Adrenal gland (tissue), 12 donors: ENCODE results near the gene SYCP2L. TPM values are rescaled to one million over a fixed set of nuclear protein-coding genes. Genes with fewer than 3 reads are reported as not detected.
"Not testable (repeated sequence)": the region's sequence is repeated elsewhere in the genome, so short reads cannot be mapped to it uniquely, and the experiment has no call there.

Experiments used
- DNase-seq, 7 donors: peaks; one replicate each; pipeline ENCODE4 v3.0.0-alpha.2; 2019 to 2020
- H3K27ac ChIP-seq, 5 donors: fragments of 200-600 bp; sonication (generic) in 4 of 5; 1 replicate in 3 of 5; 2 replicates in 2 of 5; pipeline versions ENCODE4 v1.5.1 to v1.8.0; 2016 to 2020; ENCODE audit warnings: mild to moderate bottlenecking in 1 of 5
- H3K27me3 ChIP-seq: fragments of 200-600 bp; 2 replicates; pipeline ENCODE4 v1.8.0; 2021
- H3K36me3 ChIP-seq, 2 donors: fragments of 200-600 bp; replicated peaks in 1 of 2; 1 replicate in 1 of 2; 2 replicates in 1 of 2; pipeline versions ENCODE4 v1.5.1 to v1.8.0; 2018 to 2022
- H3K4me1 ChIP-seq, 2 donors: fragments of 200-600 bp; replicated peaks in 1 of 2; 1 replicate in 1 of 2; 2 replicates in 1 of 2; pipeline versions ENCODE4 v1.5.1 to v1.8.0; 2018 to 2021
- H3K4me3 ChIP-seq, 4 donors: fragments of 200-600 bp; sonication (generic) in 3 of 4; one replicate each; pipeline ENCODE4 v1.5.1; 2016 to 2018
- H3K9me3 ChIP-seq, 3 donors: fragments of 200-600 bp; sonication (generic) in 1 of 3; replicated peaks in 1 of 3; 1 replicate in 2 of 3; 2 replicates in 1 of 3; pipeline versions ENCODE4 v1.5.1 to v1.8.0; 2016 to 2021
- POLR2A ChIP-seq, 2 donors: fragments of 450-650 bp; IDR thresholded peaks; one replicate each; pipeline ENCODE4 v1.6.1; 2017; ENCODE audit warnings: antibody characterized with exemption in 2 of 2, mild to moderate bottlenecking in 2 of 2, moderate library complexity in 1 of 2
- WGBS, 4 donors: extraction: QIAGEN DNeasy Blood & Tissue Kit in 2 of 4; methylation state at CpG; one replicate each; pipeline versions ENCODE4 v1.1.5 to v1.1.7; 2013 to 2017; 5-methylcytosine and 5-hydroxymethylcytosine counted together
- intact Hi-C, 2 donors: fragments of 100-400 bp; cut with DNase I; formaldehyde crosslinking; loops; one replicate each; pipeline versions ENCODE4 v1.14.1 to v1.15.0; 2022 to 2023
- polyA plus RNA-seq, 3 donors: library from polyadenylated mRNA; stranded (reverse); fragments of 200-250 nt in 2 of 3; fragments of 350-450 nt in 1 of 3; fragmentation: Illumina TruSeq in 1 of 3; extraction: RNeasy Lipid Tissue Mini Kit (QIAGEN cat#74804) in 1 of 3; gene quantifications; one replicate each; pipeline ENCODE4 v1.2.3, GENCODE V29; 2013 to 2014
- total RNA-seq, 9 donors: library from RNA; depleted of rRNA in 4 of 9; stranded (reverse); fragments of >200 nt in 4 of 9; fragments of 120-200 nt in 1 of 9; fragmentation: NEBNext Ultra II Directional in 1 of 9; extraction: Animal tissue kit (Norgen Biotek cat#: 25700) in 1 of 9; gene quantifications; one replicate each; pipeline versions ENCODE4 v1.1.0 to v1.2.4, GENCODE V29; 2013 to 2023
- TF ChIP-seq, protein P1 (sequence below), 6 experiments: fragments of 450-650 bp in 4 of 6; fragments of 200-600 bp in 2 of 6; sonication (generic) in 1 of 6; IDR thresholded peaks; 1 replicate in 5 of 6; 2 replicates in 1 of 6; pipeline versions ENCODE4 v1.5.1 to v1.8.0; 2016 to 2021; ENCODE audit warnings: antibody characterized with exemption in 6 of 6, mild to moderate bottlenecking in 2 of 6, moderate library complexity in 1 of 6
- donor health status: healthy with polysubstance abuse.
- donor health status: Bipolar disorder and iron deficiency.
- donor health status: DM: yes; HTN: yes; CAD: no.
- donor health status: DM: no; HTN: no; CAD: no.
- donor health status: DM: no; HTN: no; CAD: no.
- donor health status: DM: yes; HTN: yes; CAD: no.

SYCP2L gene
- total and polyA plus RNA-seq, 12 donors, result 0.09 to 3.0 (median 0.64) TPM; not detected in 2

DNA sequence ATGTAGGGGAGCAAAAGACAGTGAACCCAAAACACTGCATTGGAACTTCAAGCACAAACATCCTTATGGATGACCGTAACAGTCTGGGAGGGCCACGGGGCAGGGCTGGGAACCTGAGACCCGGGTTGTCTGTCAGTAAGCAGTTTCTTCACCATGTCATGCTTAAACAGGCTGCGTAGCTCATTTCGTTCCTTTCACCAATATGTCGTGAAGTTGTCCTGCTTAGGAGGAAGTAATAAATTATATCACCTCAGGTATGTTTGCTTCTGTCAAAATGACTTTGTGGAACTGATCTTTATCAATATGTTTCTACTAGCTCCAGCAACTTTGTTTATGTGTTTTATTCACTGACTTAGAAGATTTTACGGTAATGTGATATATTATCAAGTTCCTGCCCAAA lies 36.1 kb upstream of the SYCP2L start:
- no peak overlapping the region for H3K27ac ChIP-seq
- intact Hi-C loops, result no loop called here
- no peaks in the 10 kb centered on the region for H3K36me3 ChIP-seq
- H3K9me3 ChIP-seq, result peaks cover 0 to 3% (median 0%) of the 10 kb centered on the region in 3 donors
- no peak for DNase-seq
- no peaks in the 10 kb centered on the region for H3K27me3 ChIP-seq
- no peak overlapping the region for H3K4me3 ChIP-seq
- TF ChIP-seq, protein P1, sequence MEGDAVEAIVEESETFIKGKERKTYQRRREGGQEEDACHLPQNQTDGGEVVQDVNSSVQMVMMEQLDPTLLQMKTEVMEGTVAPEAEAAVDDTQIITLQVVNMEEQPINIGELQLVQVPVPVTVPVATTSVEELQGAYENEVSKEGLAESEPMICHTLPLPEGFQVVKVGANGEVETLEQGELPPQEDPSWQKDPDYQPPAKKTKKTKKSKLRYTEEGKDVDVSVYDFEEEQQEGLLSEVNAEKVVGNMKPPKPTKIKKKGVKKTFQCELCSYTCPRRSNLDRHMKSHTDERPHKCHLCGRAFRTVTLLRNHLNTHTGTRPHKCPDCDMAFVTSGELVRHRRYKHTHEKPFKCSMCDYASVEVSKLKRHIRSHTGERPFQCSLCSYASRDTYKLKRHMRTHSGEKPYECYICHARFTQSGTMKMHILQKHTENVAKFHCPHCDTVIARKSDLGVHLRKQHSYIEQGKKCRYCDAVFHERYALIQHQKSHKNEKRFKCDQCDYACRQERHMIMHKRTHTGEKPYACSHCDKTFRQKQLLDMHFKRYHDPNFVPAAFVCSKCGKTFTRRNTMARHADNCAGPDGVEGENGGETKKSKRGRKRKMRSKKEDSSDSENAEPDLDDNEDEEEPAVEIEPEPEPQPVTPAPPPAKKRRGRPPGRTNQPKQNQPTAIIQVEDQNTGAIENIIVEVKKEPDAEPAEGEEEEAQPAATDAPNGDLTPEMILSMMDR (IDR thresholded peaks at IDR 0.05), result no peak
- no peak for TF ChIP-seq POLR2A (IDR thresholded peaks at IDR 0.05)
- WGBS, 4 donors, result 59 to 68% (median 63%) methylated on average over 6 to 7 of the region's 7 CpGs
- no peaks in the 10 kb centered on the region for H3K4me1 ChIP-seq

DNA sequence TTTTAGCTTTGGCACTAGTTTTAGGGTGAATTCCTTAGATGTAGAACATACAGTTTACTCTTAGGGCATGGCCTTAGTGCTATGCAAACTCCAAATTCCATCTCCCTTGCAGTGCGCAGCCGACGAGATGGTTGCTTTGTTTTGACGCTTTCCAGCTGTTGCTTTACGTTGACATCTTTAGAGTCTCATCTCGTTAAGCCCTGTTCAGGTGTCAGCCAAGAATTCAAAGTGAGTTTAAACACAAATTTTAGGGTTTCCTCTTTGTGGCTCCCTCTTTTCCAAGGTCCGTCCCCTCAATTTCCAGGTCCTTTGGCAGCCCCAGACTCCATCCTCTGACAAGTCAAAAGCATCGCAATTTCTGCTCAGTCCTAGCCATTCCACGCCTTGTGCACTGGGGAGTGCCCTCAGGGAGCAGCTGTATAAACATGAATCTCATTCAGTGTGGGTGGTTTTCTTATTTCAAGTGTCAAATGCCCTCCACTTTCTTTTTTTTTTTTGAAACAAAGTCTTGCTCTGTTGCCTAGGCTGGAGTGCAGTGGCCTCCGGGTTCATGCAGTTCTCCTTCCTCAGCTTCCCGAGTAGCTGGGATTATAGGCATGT lies 34.4 kb upstream of the SYCP2L start:
- intact Hi-C loops, result no loop called here
- Histone ChIP-seq H3K36me3 (no peaks in the 10 kb centered on the region), H3K27me3 (no peaks in the 10 kb centered on the region), H3K27ac (no peak overlapping the region), H3K4me3 (no peak overlapping the region), H3K9me3 (peaks cover 0 to 3% (median 0%) of the 10 kb centered on the region in 3 donors), H3K4me1 (no peaks in the 10 kb centered on the region)
- no peak for DNase-seq
- no peak for TF ChIP-seq POLR2A (IDR thresholded peaks at IDR 0.05)
- TF ChIP-seq, protein P1 (IDR thresholded peaks at IDR 0.05), result no peak
- WGBS, 4 donors, result 47 to 54% (median 52%) methylated on average over 11 of the region's 11 CpGs

DNA sequence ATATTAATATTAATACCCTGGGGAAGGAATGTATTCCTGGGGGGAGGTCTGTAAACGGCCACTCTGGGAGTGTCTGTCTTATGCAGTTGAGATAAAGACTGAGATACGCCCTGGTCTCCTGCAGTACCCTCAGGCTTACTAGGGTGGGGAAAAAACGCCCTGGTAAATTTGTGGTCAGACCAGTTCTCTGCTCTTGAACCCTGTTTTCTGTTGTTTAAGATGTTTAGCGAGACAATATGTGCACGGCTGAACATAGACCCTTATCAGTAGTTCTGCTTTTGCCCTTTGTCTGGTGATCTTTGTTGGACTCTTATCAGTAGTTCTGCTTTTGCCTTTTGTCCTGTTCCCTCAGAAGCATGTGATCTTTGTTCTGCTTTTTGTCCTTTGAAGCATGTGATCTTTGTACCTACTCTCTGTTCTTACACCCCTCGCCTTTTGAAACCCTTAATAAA lies 33.0 kb upstream of the SYCP2L start:
- H3K9me3 ChIP-seq, intact Hi-C loops: not testable (repeated sequence)
- 74 to 83% (median 79%) methylated on average over 6 of the region's 6 CpGs for WGBS, 4 donors

DNA sequence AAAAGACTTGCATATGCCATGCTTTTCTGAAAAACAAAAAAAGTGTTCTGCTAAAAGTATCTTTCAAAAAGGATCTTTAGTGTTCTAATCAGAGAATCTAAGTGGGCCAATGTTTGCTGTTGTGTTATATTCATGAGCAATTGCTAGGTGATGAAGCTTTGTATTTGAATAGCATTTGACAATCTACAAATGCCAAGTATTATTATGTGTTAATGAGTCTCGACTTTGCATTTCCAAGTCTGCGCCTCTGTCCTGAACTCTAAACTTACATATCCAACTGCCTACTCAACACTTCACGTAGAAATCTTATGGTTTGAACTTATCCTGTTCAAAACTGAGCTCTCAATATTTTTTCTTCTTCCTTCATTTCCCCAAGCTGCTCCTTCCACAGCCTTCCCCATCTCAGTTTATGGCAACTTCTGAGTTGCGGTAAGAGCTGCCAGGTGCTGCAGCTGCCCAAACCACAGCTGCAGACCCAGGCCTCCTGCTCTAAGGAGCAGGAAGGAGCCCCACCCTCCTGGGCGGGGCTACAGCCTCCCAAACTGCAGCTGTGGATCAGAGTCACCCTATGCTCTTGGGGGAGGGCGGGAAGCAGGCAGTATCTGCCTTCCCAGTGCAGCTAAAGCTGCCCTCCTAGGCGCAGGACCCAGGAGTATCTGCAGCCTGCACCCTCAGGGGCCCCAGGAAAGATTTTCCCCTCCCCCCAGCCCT lies 31.8 kb upstream of the SYCP2L start:
- intact Hi-C loops, result no loop called here
- Histone ChIP-seq H3K27ac (no peak overlapping the region), H3K9me3 (peaks cover 0 to 3% (median 0%) of the 10 kb centered on the region in 3 donors), H3K4me1 (no peaks in the 10 kb centered on the region), H3K36me3 (no peaks in the 10 kb centered on the region), H3K27me3 (no peaks in the 10 kb centered on the region), H3K4me3 (no peak overlapping the region)
- WGBS, 4 donors, result 69 to 87% (median 82%) methylated on average over 5 to 7 of the region's 7 CpGs
- TF ChIP-seq, protein P1 (IDR thresholded peaks at IDR 0.05), result no peak
- no peak for TF ChIP-seq POLR2A (IDR thresholded peaks at IDR 0.05)
- DNase-seq, result no peak

More for the DNA sequence above, 33.0 kb upstream of the SYCP2L start:
- not testable (repeated sequence) for H3K36me3 ChIP-seq, H3K4me1 ChIP-seq, H3K27me3 ChIP-seq, H3K27ac ChIP-seq, H3K4me3 ChIP-seq, DNase-seq
